Measurements from ENCODE around the gene TEX11.
"Not testable (repeated sequence)": the region's sequence is repeated elsewhere in the genome, so short reads cannot be mapped to it uniquely, and the experiment has no call there.

TEX11 gene

DNA sequence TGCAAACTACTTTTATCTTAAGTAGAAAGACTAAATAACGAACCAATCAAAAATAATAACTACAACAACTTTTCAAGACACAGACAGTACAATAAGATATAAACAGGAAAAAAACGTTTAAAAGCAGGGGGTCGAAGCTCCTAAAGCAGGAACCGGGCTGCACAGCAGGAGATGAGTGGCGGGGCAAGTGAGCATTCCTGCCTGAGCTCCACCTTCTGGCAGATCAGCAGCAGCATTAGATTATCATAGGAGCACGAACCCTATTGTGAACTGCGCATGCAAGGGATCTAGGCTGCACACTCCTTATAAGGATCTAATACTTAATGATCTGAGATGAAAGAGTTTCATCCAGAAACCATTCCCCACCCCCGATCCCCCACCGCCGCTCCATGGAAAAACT lies 146.2 kb downstream of the TEX11 start:
- Histone ChIP-seq H3K36me3 (ENCODE audit: control insufficient read depth, low read length) (no peaks in the 10 kb centered on the region), H3K9me2 (replicated peaks; ENCODE audit: control insufficient read depth, low read length) (no peaks in the 10 kb centered on the region), H3K79me2 (ENCODE audit: control insufficient read depth, low read length) (no peaks in the 10 kb centered on the region), H3K9me3 (ENCODE audit: control insufficient read depth, insufficient read depth, low read length) (no peaks in the 10 kb centered on the region), H3K27me3 (ENCODE audit: control insufficient read depth, low read length) (no peaks in the 10 kb centered on the region), H3K4me1 (ENCODE audit: control insufficient read depth, low read length) (no peaks in the 10 kb centered on the region), H4K20me1 (ENCODE audit: control insufficient read depth, insufficient read depth, low read depth, low read length) (no peaks in the 10 kb centered on the region), H3K4me2 (ENCODE audit: low read length) (no peak overlapping the region), H3K27ac (ENCODE audit: low read depth, low read length) (no peak overlapping the region), H3K4me3 (ENCODE audit: low read length) (no peak overlapping the region), H3F3A (ENCODE audit: control insufficient read depth, insufficient read depth) (no peaks in the 10 kb centered on the region)
- no peak for TF ChIP-seq EZH2phosphoT487 (IDR thresholded peaks at IDR 0.05; ENCODE audit: borderline replicate concordance, low read length)
- TF ChIP-seq, protein P1, sequence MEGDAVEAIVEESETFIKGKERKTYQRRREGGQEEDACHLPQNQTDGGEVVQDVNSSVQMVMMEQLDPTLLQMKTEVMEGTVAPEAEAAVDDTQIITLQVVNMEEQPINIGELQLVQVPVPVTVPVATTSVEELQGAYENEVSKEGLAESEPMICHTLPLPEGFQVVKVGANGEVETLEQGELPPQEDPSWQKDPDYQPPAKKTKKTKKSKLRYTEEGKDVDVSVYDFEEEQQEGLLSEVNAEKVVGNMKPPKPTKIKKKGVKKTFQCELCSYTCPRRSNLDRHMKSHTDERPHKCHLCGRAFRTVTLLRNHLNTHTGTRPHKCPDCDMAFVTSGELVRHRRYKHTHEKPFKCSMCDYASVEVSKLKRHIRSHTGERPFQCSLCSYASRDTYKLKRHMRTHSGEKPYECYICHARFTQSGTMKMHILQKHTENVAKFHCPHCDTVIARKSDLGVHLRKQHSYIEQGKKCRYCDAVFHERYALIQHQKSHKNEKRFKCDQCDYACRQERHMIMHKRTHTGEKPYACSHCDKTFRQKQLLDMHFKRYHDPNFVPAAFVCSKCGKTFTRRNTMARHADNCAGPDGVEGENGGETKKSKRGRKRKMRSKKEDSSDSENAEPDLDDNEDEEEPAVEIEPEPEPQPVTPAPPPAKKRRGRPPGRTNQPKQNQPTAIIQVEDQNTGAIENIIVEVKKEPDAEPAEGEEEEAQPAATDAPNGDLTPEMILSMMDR (IDR thresholded peaks at IDR 0.05; ENCODE audit: low read depth, low read length, poor library complexity, severe bottlenecking): no peak

DNA sequence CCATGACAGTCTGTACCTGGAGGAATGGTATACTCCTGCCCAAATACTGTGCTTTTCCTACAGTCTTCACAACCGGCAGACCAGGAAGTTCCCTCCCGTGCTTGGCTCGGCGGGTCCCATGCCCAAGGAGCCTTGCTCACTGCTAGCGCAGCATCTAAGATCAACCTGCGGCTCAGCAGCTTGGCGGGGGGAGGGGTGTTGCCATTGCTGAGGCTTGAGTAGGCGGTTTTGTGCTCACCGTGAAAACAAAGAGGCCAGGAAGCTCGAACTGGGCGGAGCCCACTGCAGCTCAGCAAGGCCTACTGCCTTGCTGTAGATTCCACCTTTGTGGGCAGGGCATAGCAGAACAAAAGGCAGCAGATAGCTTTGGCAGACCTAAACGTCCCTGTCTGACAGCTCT lies 152.7 kb downstream of the TEX11 start:
- no peak overlapping the region for H3K4me2 ChIP-seq (ENCODE audit: low read length)
- H3K27ac ChIP-seq (ENCODE audit: low read depth, low read length): no peak overlapping the region
- H4K20me1 ChIP-seq (ENCODE audit: control insufficient read depth, insufficient read depth, low read depth, low read length): no peaks in the 10 kb centered on the region
- H3K9me3 ChIP-seq (ENCODE audit: control insufficient read depth, insufficient read depth, low read length): no peaks in the 10 kb centered on the region
- no peak overlapping the region for H3K4me3 ChIP-seq (ENCODE audit: low read length)
- no peak for TF ChIP-seq EZH2phosphoT487 (IDR thresholded peaks at IDR 0.05; ENCODE audit: borderline replicate concordance, low read length)
- TF ChIP-seq, protein P1 (IDR thresholded peaks at IDR 0.05; ENCODE audit: low read depth, low read length, poor library complexity, severe bottlenecking): no peak
- H3K9me2 ChIP-seq (replicated peaks; ENCODE audit: control insufficient read depth, low read length): no peaks in the 10 kb centered on the region
- no peaks in the 10 kb centered on the region for H3F3A ChIP-seq (ENCODE audit: control insufficient read depth, insufficient read depth)
- H3K79me2 ChIP-seq (ENCODE audit: control insufficient read depth, low read length): no peaks in the 10 kb centered on the region
- no peaks in the 10 kb centered on the region for H3K36me3 ChIP-seq (ENCODE audit: control insufficient read depth, low read length)
- H3K4me1 ChIP-seq (ENCODE audit: control insufficient read depth, low read length): no peaks in the 10 kb centered on the region
- no peaks in the 10 kb centered on the region for H3K27me3 ChIP-seq (ENCODE audit: control insufficient read depth, low read length)

DNA sequence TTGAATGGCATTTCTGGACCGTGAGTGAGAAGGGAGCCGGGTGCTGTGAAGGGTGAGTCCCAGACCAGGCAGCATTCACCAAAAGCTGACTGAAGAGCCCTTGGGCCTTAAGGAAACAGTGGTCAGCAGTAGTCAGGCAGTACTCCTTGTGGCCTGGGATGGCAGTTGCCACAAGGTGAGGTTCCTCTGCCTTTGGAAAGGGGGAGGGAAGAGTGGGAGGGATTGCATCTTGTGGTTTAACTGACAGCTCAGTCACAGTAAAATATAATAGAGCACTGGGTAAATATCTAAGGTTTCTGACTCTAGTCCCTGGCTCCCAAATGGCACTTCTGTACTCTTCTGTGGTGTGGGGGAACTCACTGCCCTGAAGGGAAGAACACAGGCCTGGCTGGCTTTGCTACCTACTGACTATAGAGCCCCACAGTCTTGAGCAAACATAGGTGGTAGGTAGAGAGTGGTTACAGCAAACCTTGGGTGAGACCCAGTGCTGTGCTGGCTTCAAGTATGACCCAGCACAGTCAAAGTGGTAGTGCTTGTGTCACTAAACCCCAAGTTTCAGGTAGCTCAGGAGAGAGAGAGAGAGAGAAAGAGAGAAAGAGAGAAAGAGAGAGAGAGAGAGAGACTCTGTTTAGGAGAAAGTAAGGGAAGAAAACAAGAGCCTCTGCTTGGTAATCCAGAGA lies 154.2 kb downstream of the TEX11 start:
- H4K20me1 ChIP-seq (ENCODE audit: control insufficient read depth, insufficient read depth, low read depth, low read length): no peaks in the 10 kb centered on the region

DNA sequence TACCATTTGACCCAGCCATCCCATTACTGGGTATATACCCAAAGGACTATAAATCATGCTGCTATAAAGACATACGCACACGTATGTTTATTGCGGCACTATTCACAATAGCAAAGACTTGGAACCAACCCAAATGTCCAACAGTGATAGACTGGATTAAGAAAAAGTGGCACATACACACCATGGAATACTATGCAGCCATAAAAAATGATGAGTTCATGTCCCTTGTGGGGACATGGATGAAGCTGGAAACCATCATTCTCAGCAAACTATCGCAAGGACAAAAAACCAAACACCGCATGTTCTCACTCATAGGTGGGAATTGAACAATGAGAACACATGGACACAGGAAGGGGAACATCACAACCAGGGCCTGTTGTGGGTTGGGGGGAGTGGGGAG lies 174.7 kb downstream of the TEX11 start:
- not testable (repeated sequence) for H3K4me1 ChIP-seq (ENCODE audit: control insufficient read depth, low read length); H3K4me3 ChIP-seq (ENCODE audit: low read length); H3K36me3 ChIP-seq (ENCODE audit: control insufficient read depth, low read length); H3K9me3 ChIP-seq (ENCODE audit: control insufficient read depth, insufficient read depth, low read length); H3K27ac ChIP-seq (ENCODE audit: low read depth, low read length); H3K9me2 ChIP-seq (replicated peaks; ENCODE audit: control insufficient read depth, low read length); H4K20me1 ChIP-seq (ENCODE audit: control insufficient read depth, insufficient read depth, low read depth, low read length); H3K27me3 ChIP-seq (ENCODE audit: control insufficient read depth, low read length); H3F3A ChIP-seq (ENCODE audit: control insufficient read depth, insufficient read depth); H3K4me2 ChIP-seq (ENCODE audit: low read length); H3K79me2 ChIP-seq (ENCODE audit: control insufficient read depth, low read length)

More for the DNA sequence above, 154.2 kb downstream of the TEX11 start:
- H3K4me3 ChIP-seq (ENCODE audit: low read length): no peak overlapping the region
- no peaks in the 10 kb centered on the region for H3K9me2 ChIP-seq (replicated peaks; ENCODE audit: control insufficient read depth, low read length)
- TF ChIP-seq EZH2phosphoT487 (IDR thresholded peaks at IDR 0.05; ENCODE audit: borderline replicate concordance, low read length): no peak
- TF ChIP-seq, protein P1 (IDR thresholded peaks at IDR 0.05; ENCODE audit: low read depth, low read length, poor library complexity, severe bottlenecking): no peak
- no peaks in the 10 kb centered on the region for H3K9me3 ChIP-seq (ENCODE audit: control insufficient read depth, insufficient read depth, low read length)
- H3K27ac ChIP-seq (ENCODE audit: low read depth, low read length): no peak overlapping the region
- no peak overlapping the region for H3K4me2 ChIP-seq (ENCODE audit: low read length)
- H3K4me1 ChIP-seq (ENCODE audit: control insufficient read depth, low read length): no peaks in the 10 kb centered on the region
- H3K36me3 ChIP-seq (ENCODE audit: control insufficient read depth, low read length): no peaks in the 10 kb centered on the region
- no peaks in the 10 kb centered on the region for H3K27me3 ChIP-seq (ENCODE audit: control insufficient read depth, low read length)
- H3F3A ChIP-seq (ENCODE audit: control insufficient read depth, insufficient read depth): no peaks in the 10 kb centered on the region
- no peaks in the 10 kb centered on the region for H3K79me2 ChIP-seq (ENCODE audit: control insufficient read depth, low read length)

DNA sequence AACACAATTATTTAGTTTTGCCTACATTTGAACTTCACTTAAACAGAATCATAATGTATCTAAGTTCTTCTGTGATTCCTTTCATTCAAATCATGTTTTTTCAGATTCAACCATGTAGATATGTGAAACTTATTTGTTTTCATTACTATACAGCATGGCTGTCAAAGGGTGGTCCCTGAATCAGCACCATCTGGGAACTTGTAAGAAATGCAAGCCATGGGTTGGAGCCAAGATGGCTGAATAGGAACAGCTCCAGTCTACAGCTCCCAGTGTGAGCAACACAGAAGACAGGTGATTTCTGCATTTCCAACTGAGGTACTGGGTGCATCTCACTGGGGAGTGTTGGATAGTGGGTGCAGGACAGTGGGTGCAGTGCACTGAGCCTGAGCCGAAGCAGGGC lies 180.6 kb downstream of the TEX11 start:
- not testable (repeated sequence) for H3F3A ChIP-seq (ENCODE audit: control insufficient read depth, insufficient read depth); H3K9me2 ChIP-seq (replicated peaks; ENCODE audit: control insufficient read depth, low read length); H3K4me2 ChIP-seq (ENCODE audit: low read length); H4K20me1 ChIP-seq (ENCODE audit: control insufficient read depth, insufficient read depth, low read depth, low read length); H3K36me3 ChIP-seq (ENCODE audit: control insufficient read depth, low read length); H3K79me2 ChIP-seq (ENCODE audit: control insufficient read depth, low read length); H3K4me1 ChIP-seq (ENCODE audit: control insufficient read depth, low read length); H3K4me3 ChIP-seq (ENCODE audit: low read length); H3K27ac ChIP-seq (ENCODE audit: low read depth, low read length); H3K27me3 ChIP-seq (ENCODE audit: control insufficient read depth, low read length); H3K9me3 ChIP-seq (ENCODE audit: control insufficient read depth, insufficient read depth, low read length)

All from DOHH2 (cell line).